WTC11 (cell line): Measurements from ENCODE around the gene PER1. TPM values are rescaled to one million over a fixed set of nuclear protein-coding genes. Genes with fewer than 3 reads are reported as not detected.

Experiments used
- ATAC-seq: fragments of 200-7000 bp; cut with Tn5 transposase; 2 replicates; pipeline ENCODE4 v1.10.0; 2021; ENCODE audit warnings: mild to moderate bottlenecking, moderate library complexity
- CTCF ChIA-PET: fragments of 300-600 bp; sonication (Branson Sonifier 250); formaldehyde crosslinking; loops from one replicate; lab custom pipeline; 2021; ENCODE audit warnings: antibody characterized with exemption; lab: Charles Lee
- POLR2A ChIA-PET: fragments of 350-600 bp; sonication (Branson Sonifier 250); formaldehyde crosslinking; loops from one replicate; lab custom pipeline; 2021; ENCODE audit warnings: antibody characterized with exemption; lab: Charles Lee
- DNase-seq: peaks from one replicate; pipeline ENCODE4 v3.0.0; 2021; ENCODE audit warnings: low spot score
- H3K27ac Mint-ChIP-seq: 2 replicates; pipeline ENCODE4 v1.8.0; 2021; ENCODE audit warnings: mixed read lengths
- H3K27me3 Mint-ChIP-seq: 2 replicates; pipeline ENCODE4 v1.8.0; 2021; ENCODE audit warnings: low read depth, mild to moderate bottlenecking, moderate library complexity, mixed read lengths
- H3K36me3 Mint-ChIP-seq: 2 replicates; pipeline ENCODE4 v1.8.0; 2021; ENCODE audit warnings: mixed read lengths
- H3K4me1 Mint-ChIP-seq: 2 replicates; pipeline ENCODE4 v1.8.0; 2022; ENCODE audit warnings: mixed read lengths
- H3K4me3 Mint-ChIP-seq: 2 replicates; pipeline ENCODE4 v1.8.0; 2021; ENCODE audit warnings: mild to moderate bottlenecking, moderate library complexity, mixed read lengths
- H3K9me3 Mint-ChIP-seq: 2 replicates; pipeline ENCODE4 v1.8.0; 2021; ENCODE audit warnings: mixed read lengths
- AFF4 ChIP-seq: sonication (generic); formaldehyde crosslinking; IDR thresholded peaks from 2 replicates; pipeline ENCODE4 v1.8.1; 2023; ENCODE audit warnings: mild to moderate bottlenecking, missing genetic modification reagents, borderline replicate concordance
- ATF2 ChIP-seq: sonication (generic); formaldehyde crosslinking; IDR thresholded peaks from 2 replicates; pipeline ENCODE4 v1.8.1; 2022; ENCODE audit warnings: low read depth, missing genetic modification reagents, borderline replicate concordance
- CBFB ChIP-seq: sonication (generic); formaldehyde crosslinking; IDR thresholded peaks from 2 replicates; pipeline ENCODE4 v1.8.1; 2022; ENCODE audit warnings: mild to moderate bottlenecking, low read depth, missing genetic modification reagents
- CREB1 ChIP-seq: sonication (generic); formaldehyde crosslinking; IDR thresholded peaks from 2 replicates; pipeline ENCODE4 v1.8.0; 2023; ENCODE audit warnings: mild to moderate bottlenecking, missing genetic modification reagents
- E2F5 ChIP-seq: sonication (generic); formaldehyde crosslinking; IDR thresholded peaks from 2 replicates; pipeline ENCODE4 v1.8.1; 2022; ENCODE audit warnings: mild to moderate bottlenecking, moderate library complexity, missing genetic modification reagents
- EMX1 ChIP-seq: fragments of 250-450 bp; sonication (Bioruptor Pico); IDR thresholded peaks from 2 replicates; pipeline ENCODE4 v1.8.0; 2021; ENCODE audit warnings: mild to moderate bottlenecking
- FOXK1 ChIP-seq: sonication (generic); formaldehyde crosslinking; IDR thresholded peaks from 2 replicates; pipeline ENCODE4 v1.8.0; 2022; ENCODE audit warnings: mild to moderate bottlenecking, moderate library complexity, missing genetic modification reagents
- JAZF1 ChIP-seq: fragments of 250-450 bp; sonication (Bioruptor Pico); IDR thresholded peaks from 2 replicates; pipeline ENCODE4 v1.9.0; 2021; ENCODE audit warnings: moderate library complexity, mild to moderate bottlenecking, inconsistent platforms
- JUN ChIP-seq: sonication (generic); formaldehyde crosslinking; IDR thresholded peaks from 2 replicates; pipeline ENCODE4 v1.8.0; 2023; ENCODE audit warnings: mild to moderate bottlenecking, missing genetic modification reagents
- KAT7 ChIP-seq: sonication (generic); formaldehyde crosslinking; IDR thresholded peaks from 2 replicates; pipeline ENCODE4 v1.8.1; 2023; ENCODE audit warnings: missing genetic modification reagents, mild to moderate bottlenecking, borderline replicate concordance
- NFATC4 ChIP-seq: fragments of 250-450 bp; sonication (Bioruptor Pico); IDR thresholded peaks from 2 replicates; pipeline ENCODE4 v1.9.0; 2021; ENCODE audit warnings: mild to moderate bottlenecking
- NFE2L1 ChIP-seq: sonication (generic); formaldehyde crosslinking; IDR thresholded peaks from 2 replicates; pipeline ENCODE4 v1.8.1; 2023; ENCODE audit warnings: missing genetic modification reagents
- NR3C1 ChIP-seq: sonication (generic); formaldehyde crosslinking; conservative IDR thresholded peaks from 2 replicates; pipeline ENCODE4 v1.8.1; 2023; ENCODE audit warnings: low read depth, mild to moderate bottlenecking, missing genetic modification reagents
- SOX15 ChIP-seq: fragments of 250-450 bp; sonication (Bioruptor Pico); IDR thresholded peaks from 2 replicates; pipeline ENCODE4 v1.9.0; 2021; ENCODE audit warnings: mild to moderate bottlenecking
- TEAD4 ChIP-seq: sonication (generic); formaldehyde crosslinking; IDR thresholded peaks from 2 replicates; pipeline ENCODE4 v1.8.0; 2022; ENCODE audit warnings: mild to moderate bottlenecking, missing genetic modification reagents
- ZBTB43 ChIP-seq: sonication (generic); formaldehyde crosslinking; IDR thresholded peaks from 2 replicates; pipeline ENCODE4 v1.8.1; 2023; ENCODE audit warnings: mild to moderate bottlenecking, missing genetic modification reagents
- ZNF121 ChIP-seq: sonication (generic); formaldehyde crosslinking; IDR thresholded peaks from 2 replicates; pipeline ENCODE4 v1.8.0; 2023; ENCODE audit warnings: missing genetic modification reagents
- ZNF219 ChIP-seq: sonication (generic); formaldehyde crosslinking; IDR thresholded peaks from 2 replicates; pipeline ENCODE4 v1.8.0; 2023; ENCODE audit warnings: missing genetic modification reagents, mild to moderate bottlenecking, borderline replicate concordance
- ZNF232 ChIP-seq: sonication (generic); formaldehyde crosslinking; IDR thresholded peaks from 2 replicates; pipeline ENCODE4 v1.8.0; 2022; ENCODE audit warnings: mild to moderate bottlenecking, missing genetic modification reagents
- ZNF396 ChIP-seq: fragments of 250-450 bp; sonication (Bioruptor Pico); IDR thresholded peaks from 2 replicates; pipeline ENCODE4 v1.8.0; 2021; ENCODE audit warnings: mild to moderate bottlenecking, moderate library complexity, borderline replicate concordance
- ZNF416 ChIP-seq: fragments of 250-450 bp; sonication (Bioruptor Pico); IDR thresholded peaks from 2 replicates; pipeline ENCODE4 v1.9.0; 2021; ENCODE audit warnings: mild to moderate bottlenecking, inconsistent platforms
- ZNF532 ChIP-seq: fragments of 250-450 bp; sonication (Bioruptor Pico); IDR thresholded peaks from 2 replicates; pipeline ENCODE4 v1.9.0; 2021; ENCODE audit warnings: mild to moderate bottlenecking, borderline replicate concordance
- total RNA-seq: library from RNA; stranded (reverse); gene quantifications from 3 replicates; pipeline ENCODE4 v1.2.3, GENCODE V29; 2021

The PER1 gene
- total RNA-seq, 1 experiment from 2014 or later: 46.9 TPM

GRCh38 chr17:8173871-8174322 is 21.7 kb upstream of the PER1 start:
- ChIA-PET CTCF (interaction anchor here (1.0 to 2.0 kb wide), 4 partner anchors 10 to 114 kb away, joined by 3 to 6 read pairs (median 4); no protein-coding TSS in a partner anchor), POLR2A (interaction anchor here (0.8 to 1.9 kb wide), 13 partner anchors 10 to 95 kb away, joined by 3 to 39 read pairs (median 4); partner anchors contain the start of gene PER1)
- peak; percentile 3 for ATAC-seq
- Mint-ChIP-seq H3K27ac (peak overlapping the region; percentile 100), H3K27me3 (no peaks in the 10 kb centered on the region), H3K4me1 (peaks cover 31% of the 10 kb centered on the region), H3K9me3 (no peaks in the 10 kb centered on the region), H3K4me3 (peak overlapping the region; percentile 85), H3K36me3 (no peaks in the 10 kb centered on the region)
- DNase-seq: no peak
- TF ChIP-seq CREB1: no peak
- TF ChIP-seq E2F5: no peak
- TF ChIP-seq NFE2L1 (CRISPR knock-in tag): no peak
- no peak for TF ChIP-seq NR3C1 (CRISPR knock-in tag)
- TF ChIP-seq ZNF121 (CRISPR knock-in tag): no peak
- TF ChIP-seq NFATC4: no peak
- TF ChIP-seq CBFB (CRISPR knock-in tag): no peak
- TF ChIP-seq JUN (CRISPR knock-in tag): no peak
- no peak for TF ChIP-seq JAZF1 (CRISPR knock-in tag)
- TF ChIP-seq FOXK1 (CRISPR knock-in tag): no peak
- no peak for TF ChIP-seq ZNF232 (CRISPR knock-in tag)
- no peak for TF ChIP-seq ZNF219 (CRISPR knock-in tag)
- no peak for TF ChIP-seq ZNF532 (CRISPR knock-in tag)
- TF ChIP-seq ZBTB43 (CRISPR knock-in tag): no peak
- no peak for TF ChIP-seq TEAD4 (CRISPR knock-in tag)
- TF ChIP-seq ATF2 (CRISPR knock-in tag): no peak

GRCh38 chr17:8173056-8173870 is 21.1 kb upstream of the PER1 start:
- Mint-ChIP-seq H3K9me3 (no peaks in the 10 kb centered on the region), H3K4me3 (peak overlapping the region; percentile 85), H3K27me3 (no peaks in the 10 kb centered on the region), H3K4me1 (peaks cover 31% of the 10 kb centered on the region), H3K27ac (peak overlapping the region; percentile 100), H3K36me3 (no peaks in the 10 kb centered on the region)
- POLR2A ChIA-PET: interaction anchor here (0.5 to 1.9 kb wide), 18 partner anchors 9 to 100 kb away, joined by 3 to 39 read pairs (median 4); partner anchors contain the start of genes HES7 and PER1
- ATAC-seq (peak; percentile 70), DNase-seq (peak; percentile 66)
- CTCF ChIA-PET: interaction anchor here (1.0 to 2.0 kb wide), 4 partner anchors 9 to 113 kb away, joined by 3 to 6 read pairs (median 4); no protein-coding TSS in a partner anchor
- TF ChIP-seq EMX1 (CRISPR knock-in tag) (peak; percentile 99), AFF4 (CRISPR knock-in tag) (peak; percentile 94; the same call in 1 of the 2 replicates), SOX15 (CRISPR knock-in tag) (peak; percentile 95), ZNF396 (CRISPR knock-in tag) (no peak), KAT7 (CRISPR knock-in tag) (peak; percentile 92; the same call in 1 of the 2 replicates), NR3C1 (CRISPR knock-in tag) (peak; percentile 92; the same call in 1 of the 2 replicates), ZNF416 (peak; percentile 100)
